ENCODE results near the gene MLF1. TPM values are rescaled to one million over a fixed set of nuclear protein-coding genes. Genes with fewer than 3 reads are reported as not detected.

Gene MLF1, protein sequence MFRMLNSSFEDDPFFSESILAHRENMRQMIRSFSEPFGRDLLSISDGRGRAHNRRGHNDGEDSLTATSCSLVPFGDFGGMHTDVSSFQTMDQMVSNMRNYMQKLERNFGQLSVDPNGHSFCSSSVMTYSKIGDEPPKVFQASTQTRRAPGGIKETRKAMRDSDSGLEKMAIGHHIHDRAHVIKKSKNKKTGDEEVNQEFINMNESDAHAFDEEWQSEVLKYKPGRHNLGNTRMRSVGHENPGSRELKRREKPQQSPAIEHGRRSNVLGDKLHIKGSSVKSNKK
- total RNA-seq (ENCODE audit: unreplicated experiment), result 59.8 TPM
- long read RNA-seq, transcript MLF1-201 (7 exons, 2,203 nt), result major isoform, 20 of 44 reads
- long read RNA-seq, transcript MLF1-202 (7 exons, 2,222 nt), result minor isoform, 11 of 44 reads
- long read RNA-seq, partial matches to known transcripts, result 1 of 44 reads
- long read RNA-seq, other reads (novel, unspliced or antisense), result 9 of 44 reads

DNA sequence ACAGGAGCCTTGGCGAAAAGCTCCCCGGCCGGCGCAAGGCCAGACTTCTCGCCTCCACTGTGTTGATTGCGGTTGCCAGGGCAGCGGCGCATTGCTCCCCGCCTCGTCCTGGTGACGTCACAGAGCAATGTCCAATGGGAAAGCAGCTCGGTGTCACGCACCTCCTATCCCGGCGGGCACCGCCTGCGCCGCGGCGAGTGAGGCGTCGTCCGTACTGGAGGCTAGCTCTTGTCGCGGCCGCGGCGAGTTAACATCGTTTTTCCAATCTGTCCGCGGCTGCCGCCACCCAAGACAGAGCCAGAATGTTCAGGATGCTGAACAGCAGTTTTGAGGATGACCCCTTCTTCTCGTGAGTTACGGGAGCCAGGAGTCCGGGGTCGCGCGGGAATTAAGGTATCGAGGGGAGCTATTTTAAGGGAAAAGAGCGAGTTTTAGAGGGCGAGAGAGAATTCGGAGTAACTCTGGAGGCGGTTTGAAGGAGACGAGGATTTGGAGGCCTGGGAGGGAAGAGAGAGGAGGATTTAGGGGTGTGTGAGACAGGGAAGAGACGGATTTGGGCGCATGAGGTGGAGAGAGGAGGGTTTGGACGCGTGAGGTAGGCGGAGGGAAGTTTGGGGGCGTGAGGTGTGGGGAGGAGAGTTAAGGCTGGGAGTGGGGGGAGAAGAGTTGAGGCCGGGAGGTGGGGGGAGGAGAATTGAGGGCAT, at the start of gene MLF1:
TSS of gene MLF1 (plus strand) at position 196 of the 704 bp plus-strand sequence. CDS start at position 303, 107 bp downstream.
- H3K27ac Mint-ChIP-seq (ENCODE audit: unreplicated experiment), result peak within 1 kb of the TSS; percentile 99

DNA sequence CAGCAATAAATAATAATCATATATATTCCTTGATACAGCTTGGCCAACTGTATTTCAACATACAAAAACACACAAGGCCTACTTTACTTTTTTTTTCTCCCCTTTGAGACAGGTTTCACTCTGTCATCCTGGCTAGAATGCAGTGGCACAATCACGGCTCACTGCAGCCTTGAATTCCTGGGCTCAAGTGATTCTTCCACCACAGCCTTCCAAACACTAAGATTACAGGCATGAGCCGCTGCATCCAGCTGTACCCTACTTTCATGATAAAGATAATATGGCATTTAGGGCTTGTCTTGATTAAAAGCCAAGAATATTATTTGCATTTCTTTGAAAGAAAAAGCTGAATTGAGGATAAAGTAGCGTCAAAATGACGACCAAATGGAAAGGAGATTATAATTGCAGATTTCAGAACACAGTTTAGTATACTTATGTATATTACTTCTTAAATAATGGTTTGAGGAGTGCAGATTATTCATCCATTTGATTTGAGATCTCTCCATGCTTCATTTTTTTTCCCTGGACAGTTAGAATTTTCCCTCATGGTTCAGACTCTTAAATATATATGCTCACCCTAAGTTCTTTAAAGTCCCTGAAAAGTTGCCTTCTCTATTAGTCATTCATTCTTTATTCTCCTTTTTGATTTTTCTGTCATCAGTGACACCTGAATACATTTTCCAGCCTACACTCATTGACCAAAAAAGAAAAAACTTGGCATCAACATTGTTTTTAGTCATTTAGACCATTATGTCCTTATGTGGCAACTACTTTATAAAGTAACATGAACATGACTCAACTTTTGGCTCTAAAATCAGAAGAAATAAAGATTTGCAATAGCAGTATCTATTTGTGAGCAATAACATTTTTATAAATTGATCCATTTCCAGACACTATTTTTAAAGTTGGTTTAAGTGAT, 48.5 kb upstream of the MLF1 start:
- Mint-ChIP-seq H3K4me1 (ENCODE audit: unreplicated experiment) (no peaks in the 10 kb centered on the region), H3K9me3 (ENCODE audit: unreplicated experiment) (no peaks in the 10 kb centered on the region), H3K27ac (ENCODE audit: unreplicated experiment) (no peak overlapping the region), H3K4me3 (ENCODE audit: unreplicated experiment) (no peak overlapping the region), H3K36me3 (ENCODE audit: low read depth, unreplicated experiment) (no peaks in the 10 kb centered on the region), H3K27me3 (ENCODE audit: unreplicated experiment) (no peaks in the 10 kb centered on the region)
- no peak for DNase-seq (ENCODE audit: low spot score)
- TF ChIP-seq, protein P1, sequence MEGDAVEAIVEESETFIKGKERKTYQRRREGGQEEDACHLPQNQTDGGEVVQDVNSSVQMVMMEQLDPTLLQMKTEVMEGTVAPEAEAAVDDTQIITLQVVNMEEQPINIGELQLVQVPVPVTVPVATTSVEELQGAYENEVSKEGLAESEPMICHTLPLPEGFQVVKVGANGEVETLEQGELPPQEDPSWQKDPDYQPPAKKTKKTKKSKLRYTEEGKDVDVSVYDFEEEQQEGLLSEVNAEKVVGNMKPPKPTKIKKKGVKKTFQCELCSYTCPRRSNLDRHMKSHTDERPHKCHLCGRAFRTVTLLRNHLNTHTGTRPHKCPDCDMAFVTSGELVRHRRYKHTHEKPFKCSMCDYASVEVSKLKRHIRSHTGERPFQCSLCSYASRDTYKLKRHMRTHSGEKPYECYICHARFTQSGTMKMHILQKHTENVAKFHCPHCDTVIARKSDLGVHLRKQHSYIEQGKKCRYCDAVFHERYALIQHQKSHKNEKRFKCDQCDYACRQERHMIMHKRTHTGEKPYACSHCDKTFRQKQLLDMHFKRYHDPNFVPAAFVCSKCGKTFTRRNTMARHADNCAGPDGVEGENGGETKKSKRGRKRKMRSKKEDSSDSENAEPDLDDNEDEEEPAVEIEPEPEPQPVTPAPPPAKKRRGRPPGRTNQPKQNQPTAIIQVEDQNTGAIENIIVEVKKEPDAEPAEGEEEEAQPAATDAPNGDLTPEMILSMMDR (IDR thresholded peaks at IDR 0.05; ENCODE audit: unreplicated experiment), result no peak

More for the DNA sequence above, at the start of gene MLF1:
- H3K4me1 Mint-ChIP-seq (ENCODE audit: unreplicated experiment), result peaks cover 35% of the 10 kb centered on the region
- H3K27me3 Mint-ChIP-seq (ENCODE audit: unreplicated experiment), result peaks cover 10% of the 10 kb centered on the region
- peak; percentile 97 for DNase-seq (ENCODE audit: low spot score)
- no peaks in the 10 kb centered on the region for H3K9me3 Mint-ChIP-seq (ENCODE audit: unreplicated experiment)
- peaks cover 4% of the 10 kb centered on the region for H3K36me3 Mint-ChIP-seq (ENCODE audit: low read depth, unreplicated experiment)
- H3K4me3 Mint-ChIP-seq (ENCODE audit: unreplicated experiment), result peak within 1 kb of the TSS; percentile 98
- TF ChIP-seq, protein P1 (IDR thresholded peaks at IDR 0.05; ENCODE audit: unreplicated experiment), result no peak

DNA sequence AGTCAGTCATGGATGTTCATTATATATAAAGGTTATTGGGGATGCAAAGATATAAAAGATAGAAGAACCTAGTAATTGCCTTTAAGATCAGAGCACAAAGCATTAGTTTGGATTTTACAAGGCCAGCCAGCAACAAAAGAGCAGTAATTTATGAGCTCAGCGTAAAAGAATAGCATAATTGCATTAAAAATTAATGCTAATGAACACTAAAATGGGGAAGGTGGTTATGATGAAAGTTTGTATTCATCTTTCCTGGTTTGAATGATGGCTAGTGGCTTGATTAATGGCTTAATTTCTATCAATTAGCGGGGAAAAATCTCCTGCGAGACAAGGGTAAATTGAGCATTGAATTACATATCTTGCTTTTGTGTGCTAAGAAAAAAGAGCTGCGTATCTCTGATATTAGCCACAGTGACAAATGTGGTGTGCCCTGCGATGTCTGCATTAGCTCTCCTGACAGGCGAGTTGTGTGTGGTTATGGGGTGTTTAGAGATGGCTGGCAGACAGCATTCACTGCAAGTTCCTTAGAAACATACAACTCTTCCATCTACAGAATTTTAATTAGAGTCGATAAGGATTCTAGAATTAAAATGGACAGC, 42.8 kb upstream of the MLF1 start:
- Mint-ChIP-seq H3K9me3 (ENCODE audit: unreplicated experiment) (no peaks in the 10 kb centered on the region), H3K27me3 (ENCODE audit: unreplicated experiment) (no peaks in the 10 kb centered on the region), H3K4me3 (ENCODE audit: unreplicated experiment) (no peak overlapping the region), H3K36me3 (ENCODE audit: low read depth, unreplicated experiment) (no peaks in the 10 kb centered on the region), H3K27ac (ENCODE audit: unreplicated experiment) (no peak overlapping the region), H3K4me1 (ENCODE audit: unreplicated experiment) (no peaks in the 10 kb centered on the region)
- DNase-seq (ENCODE audit: low spot score), result no peak
- TF ChIP-seq, protein P1 (IDR thresholded peaks at IDR 0.05; ENCODE audit: unreplicated experiment), result no peak

DNA sequence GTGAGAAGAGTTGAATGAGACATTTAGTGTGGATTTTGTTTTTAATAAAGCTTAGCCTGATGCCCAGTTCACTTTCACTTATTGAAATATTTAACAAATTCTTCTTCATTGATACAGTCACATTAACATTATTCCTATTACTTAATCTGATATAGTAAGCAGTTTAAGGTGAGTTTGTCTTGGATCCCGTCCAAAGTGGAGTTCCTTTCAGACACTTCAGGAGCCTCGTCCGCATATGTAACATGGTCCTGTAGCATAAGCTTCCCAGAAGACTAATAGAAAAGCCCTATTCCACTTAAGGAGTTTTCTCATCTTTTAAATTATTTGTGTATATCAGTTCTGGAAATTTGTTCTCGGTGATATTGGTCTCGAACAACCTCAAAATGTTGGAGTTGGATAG, 39.7 kb upstream of the MLF1 start:
- Mint-ChIP-seq H3K4me3 (ENCODE audit: unreplicated experiment) (no peak overlapping the region), H3K9me3 (ENCODE audit: unreplicated experiment) (no peaks in the 10 kb centered on the region), H3K4me1 (ENCODE audit: unreplicated experiment) (no peaks in the 10 kb centered on the region), H3K27ac (ENCODE audit: unreplicated experiment) (no peak overlapping the region), H3K36me3 (ENCODE audit: low read depth, unreplicated experiment) (no peaks in the 10 kb centered on the region), H3K27me3 (ENCODE audit: unreplicated experiment) (no peaks in the 10 kb centered on the region)
- no peak for DNase-seq (ENCODE audit: low spot score)
- TF ChIP-seq, protein P1 (IDR thresholded peaks at IDR 0.05; ENCODE audit: unreplicated experiment), result no peak
